HepG2 (cell line): ENCODE measurements around the gene AKAP6. TPM values are rescaled to one million over a fixed set of nuclear protein-coding genes. Genes with fewer than 3 reads are reported as not detected.

Experiments used
- ATAC-seq: fragments of 200-7000 bp; cut with Tn5 transposase; 3 replicates; pipeline ENCODE4 v1.9.1; 2020; ENCODE audit warnings: mild to moderate bottlenecking, moderate library complexity
- BruUV-seq: library from RNA; stranded (reverse); fragments of 400-500 nt; replicated peaks from 2 replicates; lab custom pipeline; 2021; lab: Mats Ljungman, UMichigan
- CTCF ChIA-PET: fragments of 300-600 bp; formaldehyde crosslinking; extraction: SDS; loops from one replicate; lab custom pipeline; 2021; ENCODE audit warnings: low total read pairs, inconsistent platforms, low intra/inter-chr PET ratio; lab: Yijun Ruan, JAX
- POLR2A ChIA-PET: fragments of 350-600 bp; sonication (Branson Sonifier 250); formaldehyde crosslinking; loops from one replicate; lab custom pipeline; 2020; ENCODE audit warnings: antibody characterized with exemption, inconsistent platforms; lab: Yijun Ruan, JAX
- DNase-seq: peaks from one replicate; pipeline ENCODE4 v3.0.0-alpha.2; 2015; ENCODE audit warnings: low spot score
- FAIRE-seq: peaks from 3 replicates; lab custom pipeline; 2011; peaks lifted over from hg19 to GRCh38; lab: Jason Lieb, UNC
- H2AFZ ChIP-seq: one replicate; pipeline ENCODE4 v1.6.1; 2011; ENCODE audit warnings: low read length, inconsistent platforms
- H3K27ac ChIP-seq: fragments of 300-600 bp; 3 replicates; pipeline ENCODE4 v1.8.0; 2011; ENCODE audit warnings: mixed run types, mild to moderate bottlenecking, mixed read lengths, low read length, inconsistent platforms; ENCODE audit not compliant: insufficient read depth; ENCODE audit errors: extremely low read length
- H3K27me3 ChIP-seq, 2 experiments: fragments of 200-600 bp in 1 of 2; 2 replicates in 1 of 2; 3 replicates in 1 of 2; pipeline versions ENCODE4 v1.6.0 to v1.8.0; 2011; ENCODE audit warnings: low read length in 2 of 2, mild to moderate bottlenecking in 2 of 2, moderate library complexity in 2 of 2, inconsistent platforms in 1 of 2; ENCODE audit not compliant: insufficient read depth in 2 of 2, control insufficient read depth in 1 of 2
- H3K36me3 ChIP-seq, 2 experiments: fragments of 200-600 bp in 1 of 2; replicated peaks in 1 of 2; 2 replicates in 1 of 2; 3 replicates in 1 of 2; pipeline versions ENCODE4 v1.5.1 to v1.8.0; 2011; ENCODE audit warnings: low read length in 2 of 2, inconsistent platforms in 1 of 2; ENCODE audit not compliant: insufficient read depth in 2 of 2, control insufficient read depth in 1 of 2
- H3K4me1 ChIP-seq: 2 replicates; pipeline ENCODE4 v1.5.1; 2012; ENCODE audit warnings: low read length, inconsistent platforms; ENCODE audit not compliant: insufficient read depth
- H3K4me2 ChIP-seq: 2 replicates; pipeline ENCODE4 v1.6.0; 2011; ENCODE audit warnings: low read depth, low read length, inconsistent platforms
- H3K4me3 ChIP-seq, 3 experiments: fragments of 200-600 bp in 1 of 3; sonication (generic), shearing (Covaris generic) in 1 of 3; replicated peaks in 1 of 3; 2 replicates each; pipeline ENCODE4 v1.5.1; 2011 to 2016; ENCODE audit warnings: low read length in 3 of 3, inconsistent platforms in 2 of 3, low read depth in 2 of 3, mild to moderate bottlenecking in 2 of 3, control low read depth in 1 of 3, mixed read lengths in 1 of 3; ENCODE audit not compliant: insufficient read depth in 1 of 3
- H3K79me2 ChIP-seq: one replicate; pipeline ENCODE4 v1.6.1; 2011; ENCODE audit warnings: low read length, inconsistent platforms; ENCODE audit not compliant: insufficient read depth
- H3K9ac ChIP-seq: 2 replicates; pipeline ENCODE4 v1.6.0; 2011; ENCODE audit warnings: mild to moderate bottlenecking, low read depth, low read length, inconsistent platforms; ENCODE audit not compliant: insufficient read depth
- H3K9me3 ChIP-seq: 2 replicates; pipeline ENCODE4 v1.5.1; 2012; ENCODE audit warnings: mild to moderate bottlenecking, low read length
- H4K20me1 ChIP-seq: 2 replicates; pipeline ENCODE4 v1.6.0; 2011; ENCODE audit warnings: inconsistent platforms, mild to moderate bottlenecking, low read length, moderate library complexity; ENCODE audit not compliant: insufficient read depth
- HNF4A ChIP-seq: sonication (generic); formaldehyde crosslinking; IDR thresholded peaks from 2 replicates; pipeline ENCODE4 v1.4.0; 2020; ENCODE audit warnings: missing genetic modification reagents
- PCBP2 ChIP-seq: fragments of 200-400 bp; formaldehyde crosslinking; optimal IDR thresholded peaks from 2 replicates; pipeline ENCODE3; 2018; ENCODE audit warnings: low read length, low read depth; ENCODE audit not compliant: poor library complexity, severe bottlenecking
- SNAI1 ChIP-seq: sonication (generic); formaldehyde crosslinking; IDR thresholded peaks from 2 replicates; pipeline ENCODE4 v1.5.0; 2020; ENCODE audit warnings: mild to moderate bottlenecking, missing genetic modification reagents, borderline replicate concordance
- SUZ12 ChIP-seq: fragments of 150-350 bp; IDR thresholded peaks from 2 replicates; pipeline ENCODE4 v1.6.1; 2014; ENCODE audit warnings: low read depth, low read length
- TBX3 ChIP-seq: fragments of 450-650 bp; IDR thresholded peaks from 2 replicates; pipeline ENCODE4 v1.6.1; 2017; ENCODE audit warnings: antibody characterized with exemption, mild to moderate bottlenecking, inconsistent platforms, borderline replicate concordance
- U2AF2 ChIP-seq: fragments of 200-400 bp; formaldehyde crosslinking; IDR thresholded peaks from 2 replicates; pipeline ENCODE4 v1.6.1; 2017; ENCODE audit warnings: low read depth, mild to moderate bottlenecking, low read length
- ZNF124 ChIP-seq: sonication (generic); formaldehyde crosslinking; IDR thresholded peaks from 2 replicates; pipeline ENCODE4 v1.4.0; 2020; ENCODE audit warnings: missing genetic modification reagents
- ZNF180 ChIP-seq: sonication (generic); formaldehyde crosslinking; IDR thresholded peaks from 2 replicates; pipeline ENCODE4 v1.4.0; 2020; ENCODE audit warnings: low read depth, missing genetic modification reagents, borderline replicate concordance
- ZNF432 ChIP-seq: sonication (generic); formaldehyde crosslinking; IDR thresholded peaks from 2 replicates; pipeline ENCODE4 v1.5.0; 2020; ENCODE audit warnings: missing genetic modification reagents, mild to moderate bottlenecking, borderline replicate concordance
- in situ Hi-C: cut with HindIII; loops from 2 replicates; pipeline ENCODE4 v1.10.0; 2017; ENCODE audit warnings: low pct_unique_long_range_greater_than_20kb; ENCODE audit not compliant: extremely low pct_ligation_motif_present
- intact Hi-C: fragments of 100-400 bp; cut with micrococcal nuclease; formaldehyde crosslinking; loops from one replicate; pipeline ENCODE4 v1.10.0; 2022; ENCODE audit not compliant: unreplicated experiment
- polyA plus RNA-seq, 8 experiments: library from polyadenylated mRNA; depleted of rRNA in 3 of 8; stranded (reverse) in 7 of 8; unstranded in 1 of 8; fragments of >200 nt; fragmentation: Illumina TruSeq in 4 of 8; extraction: Trizol in 4 of 8; gene quantifications; 2 replicates each; pipeline versions ENCODE4 v1.2.1 to v1.2.3, GENCODE V29; 2011 to 2016; ENCODE audit warnings: low read depth in 4 of 8, missing spikeins in 1 of 8, mixed read lengths in 1 of 8; ENCODE audit not compliant: insufficient read depth in 1 of 8
- total RNA-seq, 5 experiments: library from RNA; depleted of rRNA; stranded (reverse); fragments of >200 nt; fragmentation: Illumina TruSeq; extraction: Trizol; gene quantifications; 2 replicates each; pipeline ENCODE4 v1.2.3, GENCODE V29; 2016; ENCODE audit warnings: low read depth in 1 of 5
- TF ChIP-seq, protein P1 (sequence below): sonication (generic); formaldehyde crosslinking; IDR thresholded peaks from 2 replicates; pipeline ENCODE4 v1.5.0; 2020; ENCODE audit warnings: missing genetic modification reagents
- TF ChIP-seq, protein P2 (sequence below): sonication (generic); formaldehyde crosslinking; IDR thresholded peaks from 2 replicates; pipeline ENCODE4 v1.8.0; 2022; ENCODE audit warnings: mild to moderate bottlenecking, missing genetic modification reagents; ENCODE audit not compliant: insufficient replicate concordance
- TF ChIP-seq, protein P3 (sequence below): IDR thresholded peaks from 2 replicates; pipeline ENCODE4 v1.6.1; 2016; ENCODE audit warnings: missing compliant biosample characterization, missing genetic modification reagents, borderline replicate concordance

The AKAP6 gene
- total and polyA plus RNA-seq, 2 of the 13 experiments (the other 11 are each of a cell fraction or from before 2014, with no cell fraction given) = 1.4 TPM

DNA sequence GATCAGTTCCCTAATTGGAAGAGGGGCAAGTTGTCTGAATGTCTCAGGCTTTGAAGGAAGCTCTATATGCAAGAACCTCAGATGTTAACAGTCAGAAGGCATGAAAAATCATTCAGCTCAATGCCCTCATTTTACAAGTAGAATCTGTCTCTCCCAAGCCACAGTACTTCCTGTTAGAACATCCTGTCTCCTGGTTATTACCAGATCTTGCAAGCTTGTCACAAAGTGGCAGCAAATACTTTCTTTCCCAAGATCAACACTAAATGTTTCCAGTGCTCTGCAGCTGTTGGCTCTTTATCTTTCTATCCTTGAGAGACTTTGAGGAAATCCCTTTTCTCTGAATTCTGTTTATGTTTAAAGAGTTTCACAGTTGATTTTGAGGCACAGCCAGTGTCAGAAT, 235.5 kb downstream of the AKAP6 start (continued):
- TF ChIP-seq U2AF2 (no peak), TBX3 (no peak), SUZ12 (no peak)
- TF ChIP-seq, protein P1, sequence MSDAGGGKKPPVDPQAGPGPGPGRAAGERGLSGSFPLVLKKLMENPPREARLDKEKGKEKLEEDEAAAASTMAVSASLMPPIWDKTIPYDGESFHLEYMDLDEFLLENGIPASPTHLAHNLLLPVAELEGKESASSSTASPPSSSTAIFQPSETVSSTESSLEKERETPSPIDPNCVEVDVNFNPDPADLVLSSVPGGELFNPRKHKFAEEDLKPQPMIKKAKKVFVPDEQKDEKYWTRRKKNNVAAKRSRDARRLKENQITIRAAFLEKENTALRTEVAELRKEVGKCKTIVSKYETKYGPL = no peak

DNA sequence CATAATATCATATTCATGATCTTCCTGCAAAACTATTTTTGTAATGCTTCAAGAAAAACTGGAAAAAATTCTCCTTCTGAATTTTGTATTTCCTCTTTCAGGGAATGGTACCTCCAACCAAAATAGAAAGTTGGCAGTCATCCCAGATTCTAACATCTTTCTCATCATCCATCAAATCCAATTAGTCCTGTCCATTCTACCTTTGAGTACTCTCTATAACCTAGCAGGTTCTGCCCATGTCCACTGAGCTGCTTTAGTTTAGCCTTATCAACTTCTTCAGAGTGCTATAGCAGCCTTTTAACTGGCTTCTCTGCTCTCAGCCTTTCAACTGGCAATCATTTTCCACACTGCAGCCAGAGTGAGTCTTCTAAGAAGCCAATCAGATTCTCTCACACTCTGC, 236.2 kb downstream of the AKAP6 start:
- Histone ChIP-seq H3K9ac (no peak overlapping the region), H3K27me3 (no peaks in the 10 kb centered on the region), H3K9me3 (no peaks in the 10 kb centered on the region), H3K4me2 (no peak overlapping the region), H3K27ac (no peak overlapping the region), H2AFZ (no peak overlapping the region)
- DNase-seq (no peak), ATAC-seq (no peak)
- intact Hi-C loops = loop anchor here (10.0 kb wide), 1 partner anchor 280 kb away; no protein-coding TSS in a partner anchor
- CTCF ChIA-PET = no interaction called here
- POLR2A ChIA-PET = no interaction called here
- no peak for TF ChIP-seq SNAI1 (CRISPR knock-in tag)
- TF ChIP-seq ZNF180 (CRISPR knock-in tag) = no peak
- TF ChIP-seq HNF4A (CRISPR knock-in tag) = no peak
- no peak for TF ChIP-seq ZNF124
- TF ChIP-seq, protein P2, sequence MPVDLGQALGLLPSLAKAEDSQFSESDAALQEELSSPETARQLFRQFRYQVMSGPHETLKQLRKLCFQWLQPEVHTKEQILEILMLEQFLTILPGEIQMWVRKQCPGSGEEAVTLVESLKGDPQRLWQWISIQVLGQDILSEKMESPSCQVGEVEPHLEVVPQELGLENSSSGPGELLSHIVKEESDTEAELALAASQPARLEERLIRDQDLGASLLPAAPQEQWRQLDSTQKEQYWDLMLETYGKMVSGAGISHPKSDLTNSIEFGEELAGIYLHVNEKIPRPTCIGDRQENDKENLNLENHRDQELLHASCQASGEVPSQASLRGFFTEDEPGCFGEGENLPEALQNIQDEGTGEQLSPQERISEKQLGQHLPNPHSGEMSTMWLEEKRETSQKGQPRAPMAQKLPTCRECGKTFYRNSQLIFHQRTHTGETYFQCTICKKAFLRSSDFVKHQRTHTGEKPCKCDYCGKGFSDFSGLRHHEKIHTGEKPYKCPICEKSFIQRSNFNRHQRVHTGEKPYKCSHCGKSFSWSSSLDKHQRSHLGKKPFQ = no peak
- TF ChIP-seq, protein P3, sequence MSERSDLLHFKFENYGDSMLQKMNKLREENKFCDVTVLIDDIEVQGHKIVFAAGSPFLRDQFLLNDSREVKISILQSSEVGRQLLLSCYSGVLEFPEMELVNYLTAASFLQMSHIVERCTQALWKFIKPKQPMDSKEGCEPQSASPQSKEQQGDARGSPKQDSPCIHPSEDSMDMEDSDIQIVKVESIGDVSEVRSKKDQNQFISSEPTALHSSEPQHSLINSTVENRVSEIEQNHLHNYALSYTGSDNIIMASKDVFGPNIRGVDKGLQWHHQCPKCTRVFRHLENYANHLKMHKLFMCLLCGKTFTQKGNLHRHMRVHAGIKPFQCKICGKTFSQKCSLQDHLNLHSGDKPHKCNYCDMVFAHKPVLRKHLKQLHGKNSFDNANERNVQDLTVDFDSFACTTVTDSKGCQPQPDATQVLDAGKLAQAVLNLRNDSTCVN (CRISPR knock-in tag) = no peak
- TF ChIP-seq PCBP2 = no peak
- TF ChIP-seq ZNF432 (CRISPR knock-in tag) = no peak
- TF ChIP-seq, all 625 proteins: peak for 0
- Histone ChIP-seq H3K4me3 (no peak overlapping the region), H3K4me1 (no peaks in the 10 kb centered on the region), H4K20me1 (no peaks in the 10 kb centered on the region), H3K36me3 (no peaks in the 10 kb centered on the region), H3K79me2 (no peaks in the 10 kb centered on the region)
- BruUV-seq = no TSS peak
- in situ Hi-C loops = no loop called here
- no peak for FAIRE-seq
